Mesendoderm (in vitro differentiated cells): ENCODE data around the gene NFAM1.
A peak's percentile ranks its signal among the peaks of the same experiment; 100 is the strongest.

Source experiments
- DNase-seq: peaks from one replicate; pipeline ENCODE4 v3.0.0; 2013
- H2AK5ac ChIP-seq: 2 replicates; pipeline ENCODE4 v1.6.1; 2013; ENCODE audit warnings: low read length, inconsistent platforms
- H2BK120ac ChIP-seq: 2 replicates; pipeline ENCODE4 v1.6.1; 2013; ENCODE audit warnings: low read depth, mild to moderate bottlenecking, low read length, moderate library complexity, mixed read lengths
- H2BK15ac ChIP-seq: replicated peaks from 2 replicates; pipeline ENCODE4 v1.6.1; 2013; ENCODE audit warnings: low read depth, mild to moderate bottlenecking, moderate library complexity
- H2BK5ac ChIP-seq: 2 replicates; pipeline ENCODE4 v1.6.1; 2013; ENCODE audit warnings: low read length, inconsistent platforms
- H3K18ac ChIP-seq: 2 replicates; pipeline ENCODE4 v1.6.1; 2013; ENCODE audit warnings: mild to moderate bottlenecking, low read length, mixed read lengths
- H3K23ac ChIP-seq: one replicate; pipeline ENCODE4 v1.6.1; 2013; ENCODE audit warnings: low read length
- H3K27ac ChIP-seq: 2 replicates; pipeline ENCODE4 v1.5.1; 2013; ENCODE audit warnings: low read depth, mild to moderate bottlenecking, inconsistent platforms, low read length, moderate library complexity
- H3K27me3 ChIP-seq: 2 replicates; pipeline ENCODE4 v1.6.1; 2013; ENCODE audit warnings: low read length, control low read depth, mild to moderate bottlenecking, inconsistent platforms; ENCODE audit not compliant: insufficient read depth, poor library complexity
- H3K36me3 ChIP-seq: 2 replicates; pipeline ENCODE4 v1.6.1; 2013; ENCODE audit warnings: low read length, inconsistent platforms; ENCODE audit not compliant: control insufficient read depth, insufficient read depth
- H3K4ac ChIP-seq: one replicate; pipeline ENCODE4 v1.6.1; 2013; ENCODE audit warnings: low read depth, mild to moderate bottlenecking, low read length, moderate library complexity
- H3K4me1 ChIP-seq: 2 replicates; pipeline ENCODE4 v1.6.1; 2013; ENCODE audit warnings: low read depth, low read length, inconsistent platforms; ENCODE audit not compliant: control insufficient read depth
- H3K4me2 ChIP-seq: 2 replicates; pipeline ENCODE4 v1.6.1; 2013; ENCODE audit warnings: low read length
- H3K4me3 ChIP-seq: 2 replicates; pipeline ENCODE4 v1.5.1; 2013; ENCODE audit warnings: mild to moderate bottlenecking, low read length
- H3K56ac ChIP-seq: one replicate; pipeline ENCODE4 v1.6.1; 2013; ENCODE audit warnings: low read length
- H3K79me1 ChIP-seq: 2 replicates; pipeline ENCODE4 v1.6.1; 2013; ENCODE audit warnings: low read length, inconsistent platforms
- H3K79me2 ChIP-seq: 2 replicates; pipeline ENCODE4 v1.6.1; 2013; ENCODE audit warnings: mild to moderate bottlenecking, low read length; ENCODE audit not compliant: control insufficient read depth, insufficient read depth
- H3K9ac ChIP-seq: 2 replicates; pipeline ENCODE4 v1.6.1; 2013; ENCODE audit warnings: low read length, inconsistent platforms
- H4K5ac ChIP-seq: one replicate; pipeline ENCODE4 v1.6.1; 2013; ENCODE audit warnings: low read length
- H4K8ac ChIP-seq: one replicate; pipeline ENCODE4 v1.6.1; 2013; ENCODE audit warnings: low read depth, mild to moderate bottlenecking, control low read depth, low read length, moderate library complexity
- WGBS: extraction: QIAGEN DNeasy Blood & Tissue Kit; methylation state at CpG from one replicate; pipeline ENCODE4 v1.1.7; 2013; ENCODE audit warnings: low lambda C conversion rate, missing lambda C conversion rate; ENCODE audit not compliant: insufficient coverage; ENCODE audit errors: extremely low coverage; 5-methylcytosine and 5-hydroxymethylcytosine counted together

Gene NFAM1

DNA sequence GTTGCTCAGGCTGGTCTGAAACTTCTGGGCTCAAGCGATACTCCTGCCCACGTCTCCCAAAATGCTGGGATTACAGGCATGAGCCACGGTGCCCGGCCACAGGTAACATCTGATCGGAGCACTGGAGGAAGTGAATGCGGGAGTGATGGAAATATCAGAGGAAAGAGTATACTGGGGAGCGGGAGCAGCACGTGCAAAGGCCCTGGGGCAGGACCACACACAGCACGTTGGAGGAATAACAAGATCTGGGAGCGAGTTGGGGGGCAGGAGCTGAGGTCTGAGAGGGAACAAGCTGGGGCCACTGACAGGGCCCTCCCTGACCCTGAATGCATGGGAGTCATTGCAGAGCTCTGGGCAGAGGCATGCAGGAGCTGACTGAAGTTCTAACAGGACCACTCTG is 70.7 kb downstream of the NFAM1 start:
- no peak overlapping the region for H4K5ac ChIP-seq
- no peak overlapping the region for H2AK5ac ChIP-seq
- H3K56ac ChIP-seq = no peak overlapping the region
- peaks cover 12% of the 10 kb centered on the region for H3K4me1 ChIP-seq
- no peak overlapping the region for H3K18ac ChIP-seq
- H2BK15ac ChIP-seq = no peak overlapping the region
- H2BK120ac ChIP-seq = no peak overlapping the region
- H3K27ac ChIP-seq = no peak overlapping the region
- no peak overlapping the region for H3K4ac ChIP-seq
- DNase-seq = no peak
- H3K79me1 ChIP-seq = no peaks in the 10 kb centered on the region
- no peak overlapping the region for H3K4me2 ChIP-seq
- no peak overlapping the region for H3K4me3 ChIP-seq
- no peaks in the 10 kb centered on the region for H3K27me3 ChIP-seq
- H3K23ac ChIP-seq = no peak overlapping the region
- no peak overlapping the region for H4K8ac ChIP-seq
- WGBS = no CpG with 5 or more reads among the region's 10 CpGs
- H3K36me3 ChIP-seq = no peaks in the 10 kb centered on the region
- H3K79me2 ChIP-seq = no peaks in the 10 kb centered on the region
- no peak overlapping the region for H2BK5ac ChIP-seq
- H3K9ac ChIP-seq = no peak overlapping the region

DNA sequence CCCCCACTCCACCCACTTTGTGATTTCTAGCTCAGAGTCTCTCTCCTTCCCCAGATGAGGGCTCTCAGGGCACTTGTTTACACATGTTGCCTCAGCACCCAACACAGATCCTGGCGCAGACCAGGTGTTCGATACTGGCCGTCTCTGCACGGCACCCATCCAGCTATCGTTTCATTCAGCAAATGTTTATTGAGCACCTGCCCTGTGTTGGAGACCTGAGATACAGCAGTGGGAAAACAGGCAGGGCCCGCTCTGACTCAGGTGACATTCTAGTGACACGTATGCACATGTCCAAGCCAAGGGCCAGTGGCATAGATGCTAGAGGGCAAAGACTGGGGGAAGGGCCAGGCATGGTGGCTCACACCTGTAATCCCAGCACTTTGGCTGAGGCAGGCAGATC is 71.9 kb downstream of the NFAM1 start:
- no peak overlapping the region for H3K27ac ChIP-seq
- WGBS = no CpG with 5 or more reads among the region's 7 CpGs
- peaks cover 9% of the 10 kb centered on the region for H3K4me1 ChIP-seq

DNA sequence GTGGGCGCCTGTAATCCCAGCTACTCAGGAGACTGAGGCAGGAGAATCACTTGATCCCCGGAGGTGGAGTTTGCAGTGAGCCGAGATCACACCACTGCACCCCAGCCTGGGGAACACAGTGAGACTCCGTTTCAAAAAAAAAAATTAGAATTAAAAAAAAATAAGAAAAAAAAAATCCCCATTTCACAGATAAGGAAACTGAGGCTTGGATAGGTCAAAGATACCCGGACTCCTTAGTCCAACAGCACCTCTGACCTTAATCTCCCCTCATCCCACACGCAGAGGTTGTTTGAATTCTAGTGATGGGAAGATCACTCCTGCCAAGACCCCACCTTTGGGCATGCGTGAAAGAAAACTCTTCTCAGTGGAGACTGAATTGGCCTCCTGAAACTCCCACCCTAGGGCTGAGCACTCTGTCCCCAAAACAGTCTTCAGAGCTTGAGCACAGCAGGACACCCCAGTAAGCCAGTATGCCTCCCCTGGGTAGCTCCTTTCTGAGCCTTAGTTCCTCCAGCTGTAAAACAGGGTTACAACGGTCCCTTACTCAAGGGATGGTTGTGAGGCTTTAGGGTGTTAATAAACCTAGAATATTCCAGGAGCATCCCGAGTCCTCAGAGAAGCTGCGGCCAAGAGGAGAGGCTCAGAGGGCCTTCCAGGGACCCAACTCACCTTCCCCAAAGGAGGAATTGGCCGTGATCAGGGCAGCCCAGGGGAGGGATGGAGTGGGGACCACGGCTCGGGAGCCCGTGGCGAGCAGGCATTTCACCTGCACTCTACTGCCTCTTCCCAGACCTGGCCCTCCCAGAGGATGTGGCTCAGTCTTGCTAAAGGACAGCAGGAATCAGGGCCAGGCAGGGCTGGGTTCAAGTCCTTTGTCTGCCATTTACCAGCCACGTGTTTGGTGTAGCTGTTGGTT is 73.3 kb downstream of the NFAM1 start:
- no peak overlapping the region for H3K23ac ChIP-seq
- no peak overlapping the region for H2AK5ac ChIP-seq
- no peak overlapping the region for H3K4me3 ChIP-seq
- no peak overlapping the region for H3K9ac ChIP-seq
- no peaks in the 10 kb centered on the region for H3K4me1 ChIP-seq
- H4K5ac ChIP-seq = no peak overlapping the region
- no peak overlapping the region for H3K4ac ChIP-seq
- DNase-seq = no peak
- no peak overlapping the region for H3K56ac ChIP-seq
- H4K8ac ChIP-seq = no peak overlapping the region
- no peak overlapping the region for H2BK5ac ChIP-seq
- WGBS = no CpG with 5 or more reads among the region's 16 CpGs
- H3K79me1 ChIP-seq = no peaks in the 10 kb centered on the region
- no peaks in the 10 kb centered on the region for H3K79me2 ChIP-seq
- no peak overlapping the region for H2BK120ac ChIP-seq
- H3K27me3 ChIP-seq = no peaks in the 10 kb centered on the region
- H3K27ac ChIP-seq = no peak overlapping the region
- H3K18ac ChIP-seq = no peak overlapping the region
- no peaks in the 10 kb centered on the region for H3K36me3 ChIP-seq
- no peak overlapping the region for H2BK15ac ChIP-seq
- H3K4me2 ChIP-seq = no peak overlapping the region

More for the DNA sequence above, 71.9 kb downstream of the NFAM1 start:
- no peak overlapping the region for H3K18ac ChIP-seq
- no peak overlapping the region for H3K4me2 ChIP-seq
- H3K36me3 ChIP-seq = no peaks in the 10 kb centered on the region
- no peak overlapping the region for H4K5ac ChIP-seq
- no peak overlapping the region for H2BK15ac ChIP-seq
- H4K8ac ChIP-seq = no peak overlapping the region
- no peak overlapping the region for H2BK120ac ChIP-seq
- no peak overlapping the region for H3K4ac ChIP-seq
- H2BK5ac ChIP-seq = no peak overlapping the region
- H3K79me2 ChIP-seq = no peaks in the 10 kb centered on the region
- H3K56ac ChIP-seq = no peak overlapping the region
- no peak overlapping the region for H3K9ac ChIP-seq
- no peak overlapping the region for H3K4me3 ChIP-seq
- no peak for DNase-seq
- H2AK5ac ChIP-seq = no peak overlapping the region
- H3K27me3 ChIP-seq = no peaks in the 10 kb centered on the region
- H3K23ac ChIP-seq = no peak overlapping the region
- no peaks in the 10 kb centered on the region for H3K79me1 ChIP-seq

GRCh38 chr22:42357634-42358296 is 74.4 kb downstream of the NFAM1 start:
- no peak overlapping the region for H2BK5ac ChIP-seq
- H3K18ac ChIP-seq = no peak overlapping the region
- H3K27me3 ChIP-seq = no peaks in the 10 kb centered on the region
- H4K8ac ChIP-seq = no peak overlapping the region
- no peak overlapping the region for H3K4me3 ChIP-seq
- no CpG with 5 or more reads among the region's 8 CpGs for WGBS
- H3K9ac ChIP-seq = no peak overlapping the region
- no peaks in the 10 kb centered on the region for H3K79me1 ChIP-seq
- H3K36me3 ChIP-seq = no peaks in the 10 kb centered on the region
- no peak overlapping the region for H2BK15ac ChIP-seq
- no peak overlapping the region for H3K4ac ChIP-seq
- peak overlapping the region; percentile 5 for H2AK5ac ChIP-seq
- no peak overlapping the region for H3K27ac ChIP-seq
- no peaks in the 10 kb centered on the region for H3K79me2 ChIP-seq
- no peak overlapping the region for H3K56ac ChIP-seq
- peaks cover 2% of the 10 kb centered on the region for H3K4me1 ChIP-seq
- DNase-seq = no peak
- H3K4me2 ChIP-seq = no peak overlapping the region
- H2BK120ac ChIP-seq = no peak overlapping the region
- H4K5ac ChIP-seq = no peak overlapping the region
- H3K23ac ChIP-seq = no peak overlapping the region

GRCh38 chr22:42357221-42357620 is 75.0 kb downstream of the NFAM1 start:
- no peak overlapping the region for H3K56ac ChIP-seq
- no peak overlapping the region for H3K27ac ChIP-seq
- no peak overlapping the region for H2BK15ac ChIP-seq
- H3K4me2 ChIP-seq = no peak overlapping the region
- H3K4me1 ChIP-seq = peaks cover 2% of the 10 kb centered on the region
- H3K9ac ChIP-seq = no peak overlapping the region
- H3K79me1 ChIP-seq = no peaks in the 10 kb centered on the region
- H2BK120ac ChIP-seq = no peak overlapping the region
- no peak overlapping the region for H2BK5ac ChIP-seq
- H3K36me3 ChIP-seq = no peaks in the 10 kb centered on the region
- no peak for DNase-seq
- H4K8ac ChIP-seq = no peak overlapping the region
- no peaks in the 10 kb centered on the region for H3K27me3 ChIP-seq
- H2AK5ac ChIP-seq = no peak overlapping the region
- no CpG with 5 or more reads among the region's 3 CpGs for WGBS
- no peak overlapping the region for H3K18ac ChIP-seq
- H4K5ac ChIP-seq = no peak overlapping the region
- no peak overlapping the region for H3K4me3 ChIP-seq
- no peak overlapping the region for H3K23ac ChIP-seq
- H3K79me2 ChIP-seq = no peaks in the 10 kb centered on the region
- no peak overlapping the region for H3K4ac ChIP-seq
